Cardiac fibroblast (primary cell): ENCODE data around the gene EPYC.
"Not testable (repeated sequence)": the region's sequence is repeated elsewhere in the genome, so short reads cannot be mapped to it uniquely, and the experiment has no call there.

Experiments
- DNase-seq, 2 donors: peaks; one replicate each; pipeline versions ENCODE4 v3.0.0 to v3.0.0-alpha.2; 2010; ENCODE audit warnings: low read depth in 2 of 2
- H3K4me3 ChIP-seq, 2 donors: replicated peaks in 1 of 2; 1 replicate in 1 of 2; 2 replicates in 1 of 2; pipeline ENCODE4 v1.5.1; 2011; ENCODE audit warnings: low read depth in 2 of 2, low read length in 2 of 2, mild to moderate bottlenecking in 2 of 2, moderate library complexity in 1 of 2
- CTCF ChIP-seq: IDR thresholded peaks from one replicate; pipeline ENCODE4 v1.5.1; 2011; ENCODE audit warnings: low read depth, mild to moderate bottlenecking, low read length, inconsistent platforms

EPYC gene

GRCh38 chr12:90999527-90999926, 5.2 kb downstream of the EPYC start:
- H3K4me3 ChIP-seq = no peak overlapping the region
- DNase-seq = peak in 1 of 2 donors; percentile 22
- TF ChIP-seq CTCF = no peak

- DNase-seq = peak in 1 of 2 donors; percentile 40
- no peak for TF ChIP-seq CTCF
- no peak overlapping the region for H3K4me3 ChIP-seq
These were observed 9.8 kb downstream of the EPYC start for GRCh38 chr12:90995010-90995409.

- no peak overlapping the region for H3K4me3 ChIP-seq
- DNase-seq = no peak
- TF ChIP-seq CTCF = no peak
These were observed 12.8 kb downstream of the EPYC start for GRCh38 chr12:90991952-90992465.

- no peak overlapping the region for H3K4me3 ChIP-seq
- no peak for TF ChIP-seq CTCF
- DNase-seq = no peak
These were observed 14.2 kb downstream of the EPYC start for GRCh38 chr12:90990611-90991010.

- DNase-seq = peak in 1 of 2 donors; percentile 10
- no peak for TF ChIP-seq CTCF
- no peak overlapping the region for H3K4me3 ChIP-seq
These were observed 15.1 kb downstream of the EPYC start for GRCh38 chr12:90989686-90990111.

GRCh38 chr12:90987520-90987919, 17.3 kb downstream of the EPYC start:
- no peak for DNase-seq
- no peak overlapping the region for H3K4me3 ChIP-seq
- peak; percentile 18 for TF ChIP-seq CTCF

- peak in 1 of 2 donors; percentile 17 for DNase-seq
- H3K4me3 ChIP-seq = no peak overlapping the region
- no peak for TF ChIP-seq CTCF
These were observed 17.7 kb downstream of the EPYC start for GRCh38 chr12:90987101-90987500.

GRCh38 chr12:90985331-90985730, 19.4 kb downstream of the EPYC start:
- not testable (repeated sequence) for H3K4me3 ChIP-seq, DNase-seq
